Measurements from ENCODE around the gene NTM.

NTM gene

DNA sequence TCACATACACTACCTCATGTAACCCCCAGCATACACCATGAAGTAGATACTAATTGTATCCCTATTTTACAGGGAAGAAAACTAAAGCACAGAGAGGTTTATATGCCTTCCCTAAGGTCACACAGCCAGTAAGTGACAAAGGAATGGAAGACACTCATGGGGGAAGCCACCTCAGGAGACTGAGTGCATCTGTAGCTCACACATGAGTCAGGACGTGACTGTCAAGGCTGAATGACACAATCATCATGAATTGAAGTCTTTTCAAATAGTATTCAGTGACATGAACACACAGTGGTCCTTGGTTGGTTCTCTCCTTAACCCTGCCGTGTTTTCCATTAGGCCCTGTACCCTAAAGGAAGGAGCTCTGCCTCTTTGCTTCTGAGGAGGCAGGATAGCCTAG is 463.0 kb downstream of the NTM start:
- DNase-seq (ENCODE audit: low spot score): no peak
- Mint-ChIP-seq H3K27me3 (ENCODE audit: low read depth) (no peaks in the 10 kb centered on the region), H3K4me3 (no peak overlapping the region), H3K36me3 (ENCODE audit: low read depth) (no peaks in the 10 kb centered on the region), H3K9me3 (peaks cover 2% of the 10 kb centered on the region), H3K27ac (no peak overlapping the region), H3K4me1 (ENCODE audit: low read depth) (no peaks in the 10 kb centered on the region)

DNA sequence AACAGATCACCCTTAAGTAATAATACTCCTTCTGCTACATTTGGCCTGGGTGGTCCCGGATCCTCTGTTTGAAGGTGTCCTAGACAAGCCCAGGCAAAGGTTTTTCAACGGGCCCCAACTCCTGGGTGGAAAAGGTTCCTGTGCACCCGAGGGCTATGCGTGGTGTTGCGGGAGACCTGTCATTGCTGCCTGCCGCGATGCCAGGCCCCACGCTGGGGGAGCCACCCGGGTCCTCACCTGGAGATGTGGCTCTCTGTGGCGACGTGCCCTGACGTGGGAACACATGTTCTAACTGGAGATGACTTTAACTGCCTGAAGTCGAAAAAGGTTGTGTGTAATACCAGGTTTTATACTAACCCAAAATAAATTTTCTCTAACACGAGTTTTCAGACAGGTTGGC is 467.1 kb downstream of the NTM start:
- Mint-ChIP-seq H3K27ac (no peak overlapping the region), H3K9me3 (peaks cover 4% of the 10 kb centered on the region), H3K4me3 (no peak overlapping the region), H3K4me1 (ENCODE audit: low read depth) (no peaks in the 10 kb centered on the region), H3K27me3 (ENCODE audit: low read depth) (no peaks in the 10 kb centered on the region), H3K36me3 (ENCODE audit: low read depth) (no peaks in the 10 kb centered on the region)
- no peak for DNase-seq (ENCODE audit: low spot score)

DNA sequence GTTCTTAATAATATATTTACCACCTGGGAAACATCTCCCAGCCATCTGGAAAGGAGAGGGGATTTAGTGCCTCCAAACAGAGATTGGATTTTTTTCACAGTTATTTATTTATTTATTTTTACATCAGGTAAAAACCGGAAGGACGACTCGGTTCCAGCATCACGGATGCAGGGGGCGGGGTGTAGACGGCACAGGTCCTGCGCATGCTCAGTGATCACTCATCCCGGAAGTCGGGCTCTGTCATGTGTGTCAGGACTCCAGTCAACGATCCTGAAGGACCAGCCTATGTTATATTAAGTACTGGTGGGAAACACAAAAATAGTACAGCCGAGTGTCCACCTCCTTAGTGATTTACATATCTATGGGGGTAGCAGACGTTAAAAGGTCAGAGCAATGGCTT is 467.6 kb downstream of the NTM start:
- H3K27ac Mint-ChIP-seq: no peak overlapping the region
- no peak overlapping the region for H3K4me3 Mint-ChIP-seq
- no peaks in the 10 kb centered on the region for H3K27me3 Mint-ChIP-seq (ENCODE audit: low read depth)
- H3K36me3 Mint-ChIP-seq (ENCODE audit: low read depth): no peaks in the 10 kb centered on the region
- no peak for DNase-seq (ENCODE audit: low spot score)
- no peaks in the 10 kb centered on the region for H3K4me1 Mint-ChIP-seq (ENCODE audit: low read depth)
- peaks cover 4% of the 10 kb centered on the region for H3K9me3 Mint-ChIP-seq

DNA sequence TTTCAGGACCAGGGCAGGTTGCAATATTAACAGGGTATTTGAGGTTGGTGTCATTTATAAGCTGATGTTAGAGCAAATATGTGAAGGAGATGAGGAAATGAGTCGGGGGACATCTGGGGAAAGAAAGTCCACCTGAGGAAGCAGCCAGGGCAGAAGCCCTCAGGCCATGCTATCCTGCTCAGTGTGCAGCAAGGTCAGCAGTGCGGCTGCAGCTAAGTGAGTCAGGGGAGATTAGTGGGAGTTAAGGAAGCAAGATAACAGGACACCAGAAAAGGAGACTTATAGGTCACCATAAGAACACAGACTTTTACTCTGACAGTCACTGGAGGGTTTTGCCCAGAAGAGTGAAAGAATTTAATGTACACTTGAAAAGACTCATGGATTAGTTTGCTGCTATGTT is 468.9 kb downstream of the NTM start:
- DNase-seq (ENCODE audit: low spot score): no peak
- H3K27me3 Mint-ChIP-seq (ENCODE audit: low read depth): no peaks in the 10 kb centered on the region
- H3K36me3 Mint-ChIP-seq (ENCODE audit: low read depth): no peaks in the 10 kb centered on the region
- H3K27ac Mint-ChIP-seq: no peak overlapping the region
- peaks cover 4% of the 10 kb centered on the region for H3K9me3 Mint-ChIP-seq
- no peaks in the 10 kb centered on the region for H3K4me1 Mint-ChIP-seq (ENCODE audit: low read depth)
- H3K4me3 Mint-ChIP-seq: no peak overlapping the region

DNA sequence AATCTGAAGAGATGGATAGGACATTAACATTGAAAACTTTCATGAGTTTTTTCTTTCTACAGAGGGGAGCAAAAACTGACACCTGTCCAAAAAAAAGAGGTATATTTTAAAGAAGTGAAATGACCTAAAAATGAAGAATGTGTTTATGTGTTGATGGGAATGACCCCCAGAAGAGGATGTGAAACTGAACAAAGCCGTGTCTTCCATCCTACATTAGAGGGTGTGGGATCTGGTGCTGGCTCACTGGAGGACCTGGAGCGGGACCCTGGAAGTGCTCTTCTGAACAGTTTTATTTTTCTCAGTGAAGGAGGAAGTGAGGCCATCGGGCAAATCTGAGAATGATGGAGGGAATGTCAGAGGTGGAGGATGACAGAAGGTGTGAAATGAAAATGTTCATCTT is 470.1 kb downstream of the NTM start:
- Mint-ChIP-seq H3K27ac (no peak overlapping the region), H3K4me1 (ENCODE audit: low read depth) (no peaks in the 10 kb centered on the region), H3K27me3 (ENCODE audit: low read depth) (no peaks in the 10 kb centered on the region), H3K9me3 (peaks cover 4% of the 10 kb centered on the region), H3K36me3 (ENCODE audit: low read depth) (no peaks in the 10 kb centered on the region), H3K4me3 (no peak overlapping the region)
- DNase-seq (ENCODE audit: low spot score): no peak

DNA sequence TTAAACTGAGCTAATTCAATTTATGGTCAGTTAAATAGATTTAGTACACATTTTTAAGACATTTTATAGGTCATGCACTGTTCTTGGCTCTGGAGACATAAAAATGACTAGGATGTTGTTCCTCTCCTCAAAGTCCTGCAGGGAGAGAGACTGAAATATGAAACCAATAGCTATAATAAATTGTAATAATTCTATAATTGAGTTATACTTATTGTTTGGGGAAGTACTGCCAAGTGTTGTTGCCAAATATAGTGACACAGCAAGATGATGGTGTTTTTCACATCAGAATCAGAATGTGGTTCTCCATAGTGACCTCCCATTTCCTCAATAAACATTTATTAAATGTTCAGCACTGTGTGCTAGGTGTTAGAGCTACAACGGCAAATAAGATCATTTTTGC is 470.6 kb downstream of the NTM start:
- no peaks in the 10 kb centered on the region for H3K36me3 Mint-ChIP-seq (ENCODE audit: low read depth)

DNA sequence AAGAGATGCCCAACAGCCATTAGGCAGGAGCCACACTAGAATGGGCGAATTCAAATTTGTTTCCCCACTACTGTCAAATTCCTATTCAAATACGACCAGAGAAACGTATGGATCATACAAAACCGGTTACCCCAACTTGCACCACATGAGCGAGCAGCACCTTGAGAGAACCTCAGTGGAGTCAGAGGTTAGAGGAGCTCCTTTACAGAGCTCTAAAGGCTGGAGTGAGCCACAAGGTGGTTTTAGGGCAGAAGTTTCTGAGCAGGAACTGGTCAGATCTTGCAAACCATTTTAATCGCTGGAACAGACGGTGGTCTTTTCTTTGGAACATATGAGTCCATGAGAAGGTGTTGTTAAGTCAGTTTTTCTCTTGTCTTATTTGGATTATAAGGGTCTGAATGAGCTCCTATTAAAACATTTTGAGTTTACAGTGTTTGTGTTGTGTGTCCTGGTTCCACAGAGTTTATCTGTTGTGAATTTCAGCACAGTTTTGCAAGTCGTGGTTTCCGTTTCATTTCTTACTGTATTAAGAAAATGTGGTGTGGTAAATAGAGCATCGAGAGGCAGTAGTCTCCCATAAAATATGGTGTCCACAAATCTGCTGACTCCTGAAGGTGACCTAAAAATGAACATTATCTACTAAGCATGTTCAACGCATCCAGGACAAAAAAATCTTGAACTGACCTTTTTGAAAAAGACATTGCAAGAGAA is 471.7 kb downstream of the NTM start:
- H3K27ac Mint-ChIP-seq: no peak overlapping the region
- H3K4me3 Mint-ChIP-seq: no peak overlapping the region
- no peaks in the 10 kb centered on the region for H3K36me3 Mint-ChIP-seq (ENCODE audit: low read depth)
- no peak for DNase-seq (ENCODE audit: low spot score)
- H3K9me3 Mint-ChIP-seq: peaks cover 4% of the 10 kb centered on the region
- H3K27me3 Mint-ChIP-seq (ENCODE audit: low read depth): no peaks in the 10 kb centered on the region
- no peaks in the 10 kb centered on the region for H3K4me1 Mint-ChIP-seq (ENCODE audit: low read depth)

More for the DNA sequence above, 470.6 kb downstream of the NTM start:
- no peak for DNase-seq (ENCODE audit: low spot score)
- peaks cover 4% of the 10 kb centered on the region for H3K9me3 Mint-ChIP-seq
- H3K27me3 Mint-ChIP-seq (ENCODE audit: low read depth): no peaks in the 10 kb centered on the region
- no peak overlapping the region for H3K27ac Mint-ChIP-seq
- no peak overlapping the region for H3K4me3 Mint-ChIP-seq
- H3K4me1 Mint-ChIP-seq (ENCODE audit: low read depth): no peaks in the 10 kb centered on the region

DNA sequence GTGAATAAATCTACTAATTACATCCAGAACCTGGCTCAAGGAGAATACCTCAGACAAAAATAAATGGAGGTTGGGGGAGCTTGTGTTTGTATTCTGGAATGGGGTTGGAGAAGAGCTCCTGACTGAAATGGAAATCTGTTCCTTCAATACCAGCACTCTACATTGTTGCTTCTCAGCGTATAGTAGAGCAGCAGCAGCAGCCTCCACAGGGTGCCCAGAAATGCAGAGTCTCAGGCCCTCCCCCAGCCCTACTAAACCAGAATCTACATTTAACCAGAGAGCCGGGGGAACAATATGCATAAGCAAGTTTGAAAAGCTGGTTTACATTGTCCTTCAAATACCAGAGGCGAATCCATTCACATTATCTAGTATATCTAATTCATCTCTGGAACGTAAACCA is 474.8 kb downstream of the NTM start:
- H3K27me3 Mint-ChIP-seq (ENCODE audit: low read depth): no peaks in the 10 kb centered on the region
- H3K4me3 Mint-ChIP-seq: no peak overlapping the region
- DNase-seq (ENCODE audit: low spot score): no peak
- no peaks in the 10 kb centered on the region for H3K9me3 Mint-ChIP-seq
- H3K36me3 Mint-ChIP-seq (ENCODE audit: low read depth): no peaks in the 10 kb centered on the region
- no peaks in the 10 kb centered on the region for H3K4me1 Mint-ChIP-seq (ENCODE audit: low read depth)
- H3K27ac Mint-ChIP-seq: no peak overlapping the region

DNA sequence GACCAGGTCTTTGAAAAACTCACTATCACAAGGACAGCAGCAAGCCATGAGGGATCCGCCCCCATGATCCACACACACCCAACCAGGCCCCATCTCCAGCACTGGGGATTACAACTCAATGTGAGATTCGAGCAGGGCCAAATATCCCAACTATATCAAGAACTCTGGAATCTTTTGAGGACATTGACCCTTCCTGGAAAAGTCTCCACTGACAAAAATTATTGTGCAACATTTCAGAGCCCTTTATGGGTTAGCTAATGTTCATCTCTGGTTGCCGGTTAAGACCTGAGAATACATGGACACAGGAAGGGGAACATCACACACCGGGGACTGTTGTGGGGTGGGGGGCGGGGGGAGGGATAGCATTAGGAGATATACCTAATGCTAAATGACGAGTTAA is 479.1 kb downstream of the NTM start:
- no peak overlapping the region for H3K27ac Mint-ChIP-seq
- no peak overlapping the region for H3K4me3 Mint-ChIP-seq
- no peaks in the 10 kb centered on the region for H3K27me3 Mint-ChIP-seq (ENCODE audit: low read depth)

DNA sequence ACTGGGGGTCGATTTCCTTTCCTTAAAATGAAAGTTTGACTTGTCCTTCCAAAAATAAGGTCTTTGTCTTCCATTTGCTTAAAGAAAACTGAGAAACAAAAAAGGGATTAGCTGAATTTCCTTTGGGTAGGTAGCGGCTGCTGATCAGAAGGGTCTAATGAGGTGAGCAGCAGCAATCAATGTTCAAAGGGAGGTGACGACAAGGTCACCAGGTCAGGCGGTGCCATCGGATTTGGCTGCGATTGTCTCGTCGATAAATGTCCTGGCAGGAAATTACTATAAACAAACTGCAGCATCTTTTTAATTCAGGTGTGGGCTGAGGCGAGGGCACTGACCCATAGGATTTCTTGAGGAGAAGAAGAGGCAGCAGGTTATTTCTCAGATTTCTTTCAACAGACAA is 480.1 kb downstream of the NTM start:
- Mint-ChIP-seq H3K27me3 (ENCODE audit: low read depth) (no peaks in the 10 kb centered on the region), H3K4me3 (no peak overlapping the region), H3K4me1 (ENCODE audit: low read depth) (no peaks in the 10 kb centered on the region), H3K27ac (no peak overlapping the region), H3K36me3 (ENCODE audit: low read depth) (no peaks in the 10 kb centered on the region), H3K9me3 (no peaks in the 10 kb centered on the region)
- DNase-seq (ENCODE audit: low spot score): no peak

More for the DNA sequence above, 479.1 kb downstream of the NTM start:
- H3K36me3 Mint-ChIP-seq (ENCODE audit: low read depth): no peaks in the 10 kb centered on the region
- H3K4me1 Mint-ChIP-seq (ENCODE audit: low read depth): no peaks in the 10 kb centered on the region
- DNase-seq (ENCODE audit: low spot score): no peak
- no peaks in the 10 kb centered on the region for H3K9me3 Mint-ChIP-seq

DNA sequence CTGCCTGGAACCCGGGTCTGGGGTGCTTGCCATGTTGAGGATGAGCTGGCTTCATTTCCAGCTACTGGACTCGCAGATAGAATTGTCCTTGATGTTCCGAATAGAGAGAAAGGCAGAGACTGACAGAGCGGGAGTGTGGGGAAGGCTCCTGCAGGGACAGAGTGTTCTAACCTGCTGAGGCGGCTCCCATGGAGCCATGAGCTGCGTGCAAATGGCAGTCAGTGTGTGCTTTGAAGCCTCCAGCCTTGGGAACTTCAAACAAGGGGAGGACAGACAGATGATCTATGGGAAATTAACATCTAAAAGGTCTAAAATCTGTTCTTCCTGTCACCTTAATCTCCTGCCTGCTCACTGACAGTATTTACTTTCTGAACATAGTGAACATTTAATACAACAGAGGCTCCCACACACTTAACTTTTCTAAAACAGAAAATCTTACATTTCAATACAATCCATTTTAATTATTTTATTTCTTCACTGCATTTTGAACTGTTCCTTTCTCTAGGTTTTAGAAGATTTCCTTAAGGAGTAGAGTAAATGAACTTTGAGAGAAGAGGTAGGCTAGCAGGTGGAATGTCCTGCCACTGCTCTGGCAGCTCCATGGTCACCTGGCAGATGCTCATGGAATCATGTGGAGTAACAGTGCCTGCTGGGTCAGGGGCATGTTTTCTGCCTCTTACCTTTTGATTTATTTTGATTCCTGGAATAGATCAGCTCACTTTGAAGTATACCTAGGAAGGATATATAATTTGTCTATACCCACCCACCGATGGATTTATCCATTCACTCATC is 481.7 kb downstream of the NTM start:
- Mint-ChIP-seq H3K36me3 (ENCODE audit: low read depth) (no peaks in the 10 kb centered on the region), H3K27me3 (ENCODE audit: low read depth) (no peaks in the 10 kb centered on the region), H3K27ac (no peak overlapping the region), H3K9me3 (no peaks in the 10 kb centered on the region), H3K4me3 (no peak overlapping the region), H3K4me1 (ENCODE audit: low read depth) (no peaks in the 10 kb centered on the region)
- DNase-seq (ENCODE audit: low spot score): no peak

DNA sequence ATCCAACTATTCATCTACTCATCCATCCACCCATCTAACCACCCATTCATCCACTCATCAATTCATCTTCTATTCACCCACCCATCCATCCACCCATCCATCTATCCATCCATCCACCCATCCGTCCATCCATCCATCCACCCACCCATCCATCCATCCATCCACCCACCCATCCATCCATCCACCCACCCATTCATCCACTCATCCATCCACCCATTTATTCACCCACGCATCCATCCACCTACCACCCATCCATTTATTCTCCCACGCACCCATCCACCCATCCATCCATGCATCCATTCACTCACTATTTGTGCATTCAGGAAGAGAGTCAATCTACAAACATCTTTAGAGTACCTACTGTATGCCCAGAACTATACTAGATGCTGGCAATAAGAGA is 482.3 kb downstream of the NTM start:
- H3K27ac Mint-ChIP-seq: no peak overlapping the region

DNA sequence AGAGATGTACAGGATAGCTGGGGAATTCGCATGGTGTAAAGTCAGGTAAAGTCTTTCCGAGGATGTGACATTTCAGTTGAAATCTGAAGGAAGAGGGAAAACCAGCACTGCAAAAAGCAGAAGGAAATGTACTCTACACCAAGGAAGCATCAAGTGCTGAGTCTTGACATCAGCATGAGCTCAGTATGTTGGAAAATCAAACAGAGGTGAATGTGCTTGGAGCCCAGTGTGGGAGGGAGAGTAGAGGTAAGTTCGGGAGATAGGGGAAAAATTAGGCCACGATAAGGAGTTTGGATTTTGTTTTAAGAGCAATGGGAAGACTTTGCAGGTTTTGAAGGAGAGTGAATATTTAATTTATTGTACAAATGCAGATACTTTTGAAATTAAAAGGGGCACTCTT is 484.0 kb downstream of the NTM start:
- H3K4me3 Mint-ChIP-seq: no peak overlapping the region
- no peak overlapping the region for H3K27ac Mint-ChIP-seq

More for the DNA sequence above, 482.3 kb downstream of the NTM start:
- Mint-ChIP-seq H3K4me3 (no peak overlapping the region), H3K9me3 (no peaks in the 10 kb centered on the region), H3K4me1 (ENCODE audit: low read depth) (no peaks in the 10 kb centered on the region), H3K36me3 (ENCODE audit: low read depth) (no peaks in the 10 kb centered on the region), H3K27me3 (ENCODE audit: low read depth) (no peaks in the 10 kb centered on the region)
- DNase-seq (ENCODE audit: low spot score): no peak

DNA sequence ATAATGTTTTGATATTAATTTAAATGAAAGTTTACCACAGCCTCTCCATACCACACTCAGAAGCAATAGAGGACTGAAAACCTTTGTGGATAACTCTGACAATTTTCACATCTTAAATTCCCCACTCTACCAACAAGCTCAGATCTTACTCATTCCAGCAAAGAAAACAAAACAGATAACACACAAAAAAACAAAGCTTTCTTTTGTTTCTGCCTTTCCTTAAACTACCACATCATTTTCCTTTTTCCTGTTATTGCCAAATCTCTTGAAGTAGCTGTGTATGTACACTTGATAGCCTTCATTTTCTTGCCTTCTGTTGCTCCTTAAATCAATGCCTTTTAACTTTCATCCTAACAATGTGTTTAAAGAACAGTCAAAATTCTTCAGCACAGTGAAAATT is 484.9 kb downstream of the NTM start:
- Mint-ChIP-seq H3K9me3 (no peaks in the 10 kb centered on the region), H3K27ac (no peak overlapping the region), H3K4me3 (no peak overlapping the region), H3K36me3 (ENCODE audit: low read depth) (no peaks in the 10 kb centered on the region), H3K4me1 (ENCODE audit: low read depth) (no peaks in the 10 kb centered on the region), H3K27me3 (ENCODE audit: low read depth) (no peaks in the 10 kb centered on the region)
- no peak for DNase-seq (ENCODE audit: low spot score)

More for the DNA sequence above, 484.0 kb downstream of the NTM start:
- no peaks in the 10 kb centered on the region for H3K36me3 Mint-ChIP-seq (ENCODE audit: low read depth)
- H3K4me1 Mint-ChIP-seq (ENCODE audit: low read depth): no peaks in the 10 kb centered on the region
- no peaks in the 10 kb centered on the region for H3K27me3 Mint-ChIP-seq (ENCODE audit: low read depth)
- no peaks in the 10 kb centered on the region for H3K9me3 Mint-ChIP-seq
- DNase-seq (ENCODE audit: low spot score): no peak

Measured in T-helper 2 cell treated with Interferon-gamma antibody and Interleukin-4, amounts not matched to agents 5 μg/mL and 100 μg/mL, for 36 hours (primary cell).